GM19035 (cell line): ENCODE results near the gene NETO2.
A peak's percentile ranks its signal among the peaks of the same experiment; 100 is the strongest.

Source experiments
- ATAC-seq: cut with Tn5 transposase; IDR thresholded peaks from one replicate; pipeline ENCODE4 v1.9.1; 2021; ENCODE audit not compliant: unreplicated experiment

NETO2 gene

DNA sequence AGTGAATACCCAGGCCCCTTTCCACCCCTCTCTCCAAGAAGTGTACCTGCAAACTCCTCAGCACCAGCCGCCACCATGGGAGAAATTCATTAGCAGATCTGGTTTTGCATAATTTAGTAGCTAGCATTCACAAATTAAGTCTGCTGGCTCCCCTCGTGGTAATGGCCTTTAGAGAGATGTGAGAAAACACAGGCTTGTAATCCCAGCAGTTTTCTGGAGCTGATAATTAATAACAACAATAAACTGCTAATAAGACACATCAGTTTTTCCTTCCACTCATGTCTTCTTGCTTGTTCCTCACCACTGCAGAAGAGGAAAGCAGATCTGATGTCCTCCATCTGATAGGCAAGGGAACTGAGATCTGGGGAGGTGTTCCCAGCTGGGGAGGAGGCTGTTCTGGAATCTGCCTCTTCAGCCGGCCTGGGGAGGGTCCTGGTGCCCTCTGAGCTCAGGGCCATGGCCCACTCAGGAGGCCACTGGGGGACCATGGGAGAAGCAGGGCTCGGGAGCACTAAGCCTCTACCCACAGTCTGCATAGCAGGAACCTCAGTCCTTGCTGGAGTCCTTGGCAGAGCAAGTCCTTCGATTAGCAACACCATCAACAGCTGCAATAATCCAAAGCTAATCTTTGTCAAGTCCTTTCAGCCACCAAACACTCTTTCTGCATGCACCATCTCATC lies 96.1 kb downstream of the NETO2 start:
- ATAC-seq = peak; percentile 5

DNA sequence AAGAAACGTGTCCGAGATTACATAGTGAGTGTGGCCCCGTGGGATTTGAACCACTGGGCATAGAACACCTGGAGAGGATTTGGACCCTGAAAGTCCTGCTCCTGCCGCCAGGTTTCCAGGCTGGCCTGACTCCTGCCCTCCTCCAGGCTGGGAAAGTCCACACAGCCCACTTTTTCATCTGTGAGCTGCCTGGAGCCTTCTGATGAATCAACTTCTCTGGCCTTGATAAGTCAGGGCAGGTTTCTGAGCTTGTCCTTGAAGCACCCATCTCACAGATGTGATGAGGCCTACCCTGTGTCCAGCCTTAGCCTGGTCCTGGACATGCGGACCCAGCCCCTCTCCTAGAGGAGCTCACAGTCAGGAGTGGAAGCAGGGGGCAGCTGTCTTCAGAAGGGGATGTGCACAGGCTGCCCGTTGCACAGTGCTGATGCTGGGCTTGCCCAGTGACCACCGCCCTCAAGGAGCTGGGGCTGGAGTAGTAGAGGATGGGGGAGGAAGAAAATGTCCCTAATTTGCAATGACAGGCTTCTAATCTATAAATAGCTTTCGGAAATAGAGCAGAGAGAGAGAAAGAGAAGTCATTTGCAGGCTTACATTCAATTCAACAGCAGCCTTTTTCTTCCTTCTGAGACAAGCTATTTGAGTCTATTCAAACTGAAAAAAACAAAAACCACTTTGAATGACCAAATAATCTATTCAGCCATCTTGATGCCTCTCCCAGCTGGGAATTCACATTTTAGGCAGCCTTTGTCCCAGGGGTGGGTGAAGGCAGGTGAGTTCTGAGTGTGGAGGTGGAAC lies 96.8 kb downstream of the NETO2 start:
- ATAC-seq = peak; percentile 62

DNA sequence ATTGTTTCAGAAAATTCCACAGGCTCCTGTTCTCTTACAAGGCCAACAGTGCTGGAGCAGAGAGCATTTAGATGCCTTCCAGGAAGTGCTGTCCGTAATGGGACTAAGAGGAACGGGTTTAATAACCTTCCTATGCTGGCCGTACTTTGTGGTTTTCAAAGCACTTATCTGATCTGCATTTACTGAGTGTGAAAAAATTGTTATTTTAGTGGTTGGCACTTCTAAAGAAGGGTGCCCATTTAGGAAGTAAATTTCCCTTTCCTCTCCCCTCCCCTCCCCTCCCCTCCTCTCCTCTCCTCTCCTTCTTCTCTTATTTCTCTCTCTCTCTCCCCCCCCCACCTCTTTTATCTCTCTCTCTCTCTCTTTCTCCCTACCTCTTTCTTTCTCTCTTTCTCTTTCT lies 98.3 kb downstream of the NETO2 start:
- ATAC-seq = no peak

DNA sequence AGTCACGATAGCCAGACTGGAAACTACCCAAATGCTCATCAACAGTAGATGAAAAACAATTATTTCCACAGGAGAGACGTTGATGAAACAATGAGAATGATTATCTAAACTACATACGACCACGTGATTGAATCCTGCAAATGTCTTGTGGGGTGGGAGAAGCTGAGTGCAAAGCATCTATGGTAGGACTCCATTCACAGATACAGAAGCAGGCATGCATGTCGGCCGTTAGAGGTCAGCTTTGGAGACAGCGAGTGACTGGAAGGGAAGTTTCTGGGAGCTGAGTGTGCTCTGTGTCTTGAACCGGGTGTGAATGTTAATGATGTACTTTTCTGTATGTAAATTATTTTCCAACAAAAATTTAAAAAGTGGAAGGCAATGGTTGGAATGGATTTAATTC lies 98.7 kb downstream of the NETO2 start:
- no peak for ATAC-seq

DNA sequence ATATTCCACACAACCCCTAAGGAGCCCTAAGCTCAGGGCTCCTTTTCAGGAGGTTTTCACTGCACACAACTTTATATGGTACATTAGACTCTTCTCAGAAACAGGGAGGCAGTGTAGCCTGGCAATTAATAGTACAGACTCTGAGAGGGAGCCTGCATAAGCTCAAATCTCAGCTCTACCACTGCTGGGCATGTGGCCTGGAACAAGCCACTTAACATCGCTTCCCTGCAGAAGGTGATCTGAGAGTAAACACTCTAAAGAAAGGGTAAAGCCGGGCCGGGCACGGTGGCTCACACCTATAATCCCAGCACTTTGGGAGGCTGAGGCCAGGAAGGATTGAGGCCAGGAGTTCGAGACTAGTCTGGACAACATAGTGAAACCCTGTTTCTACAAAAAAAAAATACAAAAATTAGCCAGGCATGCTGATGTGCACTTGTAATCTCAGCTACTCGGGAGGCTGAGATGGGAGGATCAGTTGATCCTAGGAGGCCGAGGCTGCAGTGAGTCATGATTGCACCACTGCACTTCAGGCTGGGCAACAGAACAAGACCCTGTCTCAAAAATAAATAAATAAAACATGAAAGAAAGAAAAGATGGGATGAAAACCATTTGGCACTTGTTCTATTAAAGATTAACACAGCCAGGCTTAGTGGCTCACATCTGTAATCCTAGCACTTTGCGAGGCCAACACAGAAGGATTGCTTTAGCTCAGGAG lies 99.6 kb downstream of the NETO2 start:
- no peak for ATAC-seq

DNA sequence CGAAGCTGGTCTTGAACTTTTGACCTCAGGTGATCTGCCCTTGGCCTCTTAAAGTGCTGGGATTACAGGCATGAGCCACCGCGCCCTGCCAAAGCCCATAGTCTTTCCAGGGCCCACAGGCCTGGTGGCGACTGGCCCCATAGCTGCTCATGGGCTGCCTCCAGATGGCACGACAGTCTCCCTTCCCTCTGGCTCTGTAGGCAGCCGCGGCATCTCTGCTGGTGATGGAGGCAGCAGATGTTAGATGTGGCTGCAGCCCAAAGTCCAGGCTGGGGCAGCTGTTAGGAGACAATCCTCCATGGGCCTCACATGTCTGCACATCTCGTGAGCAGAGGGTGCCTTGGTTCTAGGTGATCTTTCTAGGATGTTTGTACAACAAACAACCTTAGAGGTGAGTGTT lies 100.5 kb downstream of the NETO2 start:
- no peak for ATAC-seq

DNA sequence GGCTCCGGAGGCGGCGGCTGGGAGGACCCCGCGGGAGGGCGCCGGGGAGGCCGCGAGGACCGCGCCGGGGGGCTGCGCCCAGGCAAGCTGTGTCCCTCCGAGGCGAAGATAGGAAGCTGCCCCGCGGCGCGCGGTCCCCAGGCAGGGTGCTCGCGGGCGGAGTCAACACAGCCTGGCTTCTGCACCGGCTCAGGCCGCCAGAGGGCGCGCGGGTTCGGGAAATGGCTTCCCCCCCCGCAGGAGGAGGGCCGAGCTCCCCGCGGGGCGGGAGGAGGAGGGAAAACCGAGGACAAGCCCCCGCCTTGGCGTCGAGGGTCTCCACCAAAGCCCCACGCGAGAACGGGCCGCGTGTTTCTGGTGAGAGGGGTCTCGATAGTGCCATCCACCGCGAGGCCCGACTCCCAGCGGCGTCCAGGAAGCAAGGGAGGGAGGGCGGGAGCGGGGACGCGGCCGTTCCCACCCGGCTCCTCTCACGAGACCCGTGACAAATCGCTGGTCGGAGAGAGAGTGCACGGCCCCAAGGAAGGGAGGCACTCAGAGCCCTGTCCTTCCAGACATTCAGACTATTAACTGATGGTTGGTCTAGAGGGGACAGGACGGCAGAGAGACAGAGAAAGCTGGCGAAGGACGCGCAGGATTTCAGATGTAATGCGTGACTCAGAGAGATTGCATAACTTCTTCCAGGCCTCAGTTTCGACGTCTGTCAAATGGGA lies 105.8 kb downstream of the NETO2 start:
- ATAC-seq = peak; percentile 90

DNA sequence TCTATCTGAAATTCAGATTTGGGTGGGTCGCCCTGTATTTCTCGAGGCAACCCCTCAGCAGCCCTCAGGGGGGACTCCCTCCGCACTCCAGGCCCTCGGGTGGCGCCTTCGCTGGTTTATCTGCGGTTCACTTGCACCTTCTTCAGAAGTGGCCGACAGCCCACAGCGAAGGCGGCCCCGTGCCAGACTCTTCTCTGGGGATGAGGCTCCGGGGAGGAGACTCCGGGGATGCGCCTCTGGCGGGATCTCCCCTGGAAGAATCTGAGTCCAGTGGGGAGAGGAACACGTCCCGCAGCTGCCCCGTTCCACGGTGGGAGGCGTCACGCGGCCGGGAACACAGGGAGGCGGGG lies 106.4 kb downstream of the NETO2 start:
- peak; percentile 35 for ATAC-seq

DNA sequence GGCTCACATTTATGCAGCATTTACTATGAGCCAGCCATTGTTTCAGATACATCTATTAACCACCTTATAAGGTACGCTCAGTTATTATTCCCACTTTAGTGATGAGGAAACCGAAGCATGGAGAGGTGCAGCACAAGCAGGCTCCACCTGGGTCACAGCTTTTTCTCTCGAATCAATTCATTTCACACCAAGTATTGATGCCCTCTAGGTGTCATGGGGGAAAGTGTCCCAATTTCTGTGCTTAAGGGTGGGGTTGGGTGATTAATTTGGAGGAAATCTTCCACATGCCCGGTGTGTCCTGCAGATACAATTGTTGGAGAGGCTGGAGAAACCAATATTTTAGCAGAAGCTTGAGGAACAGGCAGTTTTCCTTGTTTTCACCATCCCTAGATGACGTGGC lies 107.5 kb downstream of the NETO2 start:
- no peak for ATAC-seq

DNA sequence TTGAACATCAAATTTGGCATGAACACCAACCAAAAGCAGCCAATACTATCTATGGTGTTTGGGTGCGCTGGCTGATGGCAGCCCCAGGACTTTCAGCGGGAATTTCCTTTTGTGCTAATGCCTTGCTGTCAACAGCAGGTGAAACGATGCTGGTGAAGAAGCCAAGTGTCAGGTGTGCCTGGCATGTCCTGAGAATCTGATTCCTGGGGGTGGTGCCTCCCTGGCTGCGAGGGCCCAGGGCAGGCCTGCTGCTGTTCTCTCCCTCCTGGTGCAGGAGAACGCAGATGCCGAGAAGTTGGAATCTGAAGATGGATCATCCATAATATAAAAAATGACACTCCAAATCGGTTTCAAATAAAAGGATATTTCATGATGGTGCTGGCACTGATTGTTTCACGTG lies 108.3 kb downstream of the NETO2 start:
- no peak for ATAC-seq

DNA sequence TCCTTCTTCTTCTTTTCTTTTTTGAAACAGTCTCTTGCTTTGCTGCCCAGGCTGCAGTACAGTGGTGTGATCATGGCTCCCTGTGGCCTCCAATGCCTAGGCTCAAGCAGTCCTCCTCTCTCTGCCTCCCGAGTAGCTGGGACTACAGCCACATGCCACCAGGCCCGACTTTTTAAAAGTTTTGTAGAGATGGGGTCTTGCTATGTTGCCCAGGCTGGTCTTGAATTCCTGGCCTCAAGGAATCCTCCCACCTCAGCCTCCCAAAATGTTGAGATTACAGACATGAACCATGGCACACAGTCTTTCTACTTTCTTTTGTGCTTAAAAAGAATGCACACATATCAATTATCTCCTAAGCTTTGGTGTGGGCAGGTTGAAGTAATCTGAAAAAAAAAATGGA lies 109.3 kb downstream of the NETO2 start:
- no peak for ATAC-seq

DNA sequence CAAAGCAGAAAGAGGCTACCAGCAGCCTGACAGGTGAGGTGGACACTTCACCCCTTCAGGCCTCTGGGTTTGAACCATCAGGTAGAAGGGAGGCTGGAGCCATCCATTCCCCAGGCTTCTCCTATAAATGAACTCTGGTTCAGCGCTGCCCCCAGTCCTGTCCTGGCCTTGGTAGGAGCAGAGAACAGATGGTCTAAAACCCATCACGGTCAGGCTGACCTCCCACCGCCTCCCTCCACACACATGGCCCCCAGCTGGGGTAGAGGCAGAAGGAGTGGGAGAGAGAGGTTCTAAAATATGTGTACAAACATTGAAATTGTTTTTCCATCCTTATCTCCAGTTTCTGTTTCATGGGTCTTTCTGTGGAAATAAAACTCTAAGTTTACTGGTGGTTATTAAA lies 110.6 kb downstream of the NETO2 start:
- no peak for ATAC-seq

DNA sequence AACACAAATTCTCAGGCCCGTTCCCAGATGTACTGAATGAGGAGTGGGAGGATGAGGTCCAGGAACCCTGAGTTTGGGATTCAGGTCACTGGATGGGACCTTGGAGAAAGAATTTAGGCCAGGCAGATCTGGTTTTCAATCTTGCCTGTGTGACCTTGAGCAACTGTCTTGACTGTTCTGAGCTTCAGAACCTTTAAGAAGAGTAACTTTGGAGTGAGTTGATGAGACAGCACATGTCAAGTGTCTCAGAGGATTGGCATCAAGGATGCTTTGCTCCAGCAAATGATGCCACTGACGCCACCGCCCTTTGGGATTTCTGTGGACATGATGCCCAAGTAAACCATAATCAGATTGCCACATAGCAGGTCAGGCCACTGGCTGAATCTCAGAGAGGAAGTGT lies 114.0 kb downstream of the NETO2 start:
- ATAC-seq = no peak

DNA sequence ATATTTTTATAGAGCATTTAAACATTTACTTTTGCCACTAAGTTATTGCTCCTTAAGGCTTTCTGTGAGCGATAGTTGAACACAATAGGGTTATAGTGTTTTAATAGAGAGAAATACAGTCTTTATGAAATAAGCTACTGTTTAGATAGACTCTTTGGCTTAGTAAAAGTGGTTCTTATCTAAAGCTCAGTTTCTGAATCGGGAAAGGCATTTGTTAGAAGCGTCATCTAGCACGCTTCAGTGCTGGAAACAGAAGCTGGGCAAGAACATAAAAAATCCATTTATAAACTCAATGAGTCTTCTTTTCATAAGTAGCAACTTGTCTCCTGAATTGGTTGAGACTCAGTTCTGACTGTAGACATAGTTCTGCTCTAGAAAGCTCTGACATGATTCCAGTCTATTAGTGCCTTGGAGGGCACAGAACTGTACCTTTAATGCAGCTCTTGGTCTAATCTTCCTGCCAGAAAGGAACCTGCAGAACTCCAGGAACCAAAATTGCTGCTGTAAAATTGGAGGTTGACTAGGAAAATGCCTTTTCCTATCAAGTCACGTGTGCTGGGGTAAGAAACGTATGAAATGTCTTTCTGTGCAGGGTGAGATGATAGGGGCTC lies 114.9 kb downstream of the NETO2 start:
- ATAC-seq = no peak
